Activated naive CD4-positive, alpha-beta T cell treated with anti-CD3 and anti-CD28 coated beads, Interleukin-2, amount 10 ng/mL, durations not matched to agents 7 days and 5 days (primary cell): ENCODE measurements around the gene PACRG.

Experiments
- CTCF ChIA-PET: fragments of 350-600 bp; sonication (Branson Sonifier 250); formaldehyde crosslinking; loops from one replicate; lab custom pipeline; 2021; ENCODE audit warnings: antibody characterized with exemption; lab: Charles Lee
- DNase-seq: peaks from one replicate; pipeline ENCODE4 v3.0.0-alpha.2; 2020
- H3K27ac Mint-ChIP-seq: one replicate; pipeline ENCODE4 v1.8.0; 2021; ENCODE audit warnings: mild to moderate bottlenecking, moderate library complexity, mixed read lengths
- H3K27me3 Mint-ChIP-seq: one replicate; pipeline ENCODE4 v1.8.0; 2021; ENCODE audit warnings: mild to moderate bottlenecking, mixed read lengths
- H3K36me3 Mint-ChIP-seq: one replicate; pipeline ENCODE4 v1.8.0; 2021; ENCODE audit warnings: mixed read lengths
- H3K4me1 Mint-ChIP-seq: one replicate; pipeline ENCODE4 v1.8.0; 2021; ENCODE audit warnings: mixed read lengths
- H3K4me3 Mint-ChIP-seq: one replicate; pipeline ENCODE4 v1.8.0; 2021; ENCODE audit warnings: mild to moderate bottlenecking, moderate library complexity, mixed read lengths
- H3K9me3 Mint-ChIP-seq: one replicate; pipeline ENCODE4 v1.8.0; 2021; ENCODE audit warnings: mixed read lengths

The PACRG gene

DNA sequence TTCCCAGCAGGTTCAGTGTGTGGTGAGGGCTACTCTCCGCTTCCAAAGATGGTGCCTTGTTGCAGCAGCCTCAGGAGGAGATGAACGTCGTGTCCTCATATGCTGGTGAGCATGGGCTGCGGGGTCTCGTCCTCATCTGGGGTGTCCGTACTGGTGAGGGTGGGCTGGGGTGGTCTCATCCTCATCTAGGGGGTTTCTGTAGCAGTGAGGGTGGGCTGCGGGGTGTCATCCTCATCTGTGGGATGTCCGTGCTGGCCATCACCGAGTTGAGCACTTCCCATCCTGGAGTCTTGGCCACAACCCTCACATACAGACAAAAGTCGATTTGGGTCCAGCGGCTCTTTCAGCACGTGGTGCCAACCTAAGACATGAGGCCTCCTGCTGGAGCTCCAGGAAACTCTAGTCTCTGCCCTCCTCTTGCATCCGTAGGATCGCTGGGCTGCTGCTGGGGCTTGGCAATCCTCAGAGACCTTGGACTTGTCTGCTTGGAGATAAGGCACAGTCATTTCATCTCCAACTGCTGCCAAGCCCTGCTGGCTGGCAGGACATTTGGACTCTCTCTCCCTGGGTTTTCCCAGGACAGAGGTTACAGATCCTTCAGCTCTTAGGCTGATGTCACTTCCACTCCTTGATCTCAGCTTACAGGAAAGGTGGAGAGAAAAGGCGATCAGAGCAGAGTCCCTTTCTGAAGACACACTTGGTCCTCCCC, 160.4 kb downstream of the PACRG start:
- CTCF ChIA-PET = no interaction called here
- no peak overlapping the region for H3K4me3 Mint-ChIP-seq
- H3K9me3 Mint-ChIP-seq = no peaks in the 10 kb centered on the region
- no peaks in the 10 kb centered on the region for H3K4me1 Mint-ChIP-seq
- H3K27ac Mint-ChIP-seq = no peak overlapping the region
- DNase-seq = no peak
- no peaks in the 10 kb centered on the region for H3K36me3 Mint-ChIP-seq
- H3K27me3 Mint-ChIP-seq = peaks cover 4% of the 10 kb centered on the region

DNA sequence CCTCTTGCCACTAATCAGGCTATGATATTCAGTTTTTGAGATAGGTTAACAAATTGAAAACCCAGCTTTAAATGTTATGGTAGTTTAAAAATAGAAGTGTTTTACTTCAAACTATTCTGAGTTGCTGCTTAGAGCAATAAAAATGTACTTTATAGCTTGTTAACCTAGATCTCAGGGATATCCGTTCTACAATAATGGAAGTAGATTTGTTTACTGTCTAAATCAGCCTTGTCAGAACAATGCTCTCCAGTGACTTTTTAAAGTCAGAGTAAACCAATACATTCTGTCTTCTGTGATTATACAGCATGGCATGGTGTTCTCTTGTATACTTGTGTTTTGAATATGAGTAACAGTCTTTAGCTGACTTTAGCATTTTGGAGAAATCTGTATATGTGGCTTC, 161.5 kb downstream of the PACRG start:
- peaks cover 4% of the 10 kb centered on the region for H3K27me3 Mint-ChIP-seq
- no peaks in the 10 kb centered on the region for H3K4me1 Mint-ChIP-seq
- CTCF ChIA-PET = interaction anchor here (0.8 kb wide), 1 partner anchor 33 kb away, joined by 3 read pairs; no protein-coding TSS in a partner anchor
- peaks cover 4% of the 10 kb centered on the region for H3K9me3 Mint-ChIP-seq
- no peak overlapping the region for H3K27ac Mint-ChIP-seq
- no peaks in the 10 kb centered on the region for H3K36me3 Mint-ChIP-seq
- no peak overlapping the region for H3K4me3 Mint-ChIP-seq
- no peak for DNase-seq

DNA sequence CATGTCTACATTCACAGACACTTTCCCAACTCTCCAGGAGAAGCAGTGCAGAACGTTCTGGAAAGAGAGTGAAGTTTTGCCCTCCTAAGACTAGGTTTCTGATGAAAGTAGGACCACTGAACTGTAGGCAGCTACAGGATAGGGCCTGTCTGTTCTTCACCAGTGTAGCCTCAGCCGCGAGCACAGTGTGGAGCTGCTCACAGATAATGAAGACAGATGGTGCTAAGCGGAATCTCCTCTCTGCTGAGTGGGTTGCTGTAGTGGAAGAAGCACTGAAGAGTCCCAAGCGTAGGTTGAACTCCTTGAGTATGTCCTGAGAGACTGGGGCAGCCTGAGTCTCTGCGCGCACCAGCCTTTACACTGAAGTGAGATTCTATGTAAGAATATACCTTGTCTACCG, 170.2 kb downstream of the PACRG start:
- peaks cover 4% of the 10 kb centered on the region for H3K9me3 Mint-ChIP-seq
- no peak overlapping the region for H3K4me3 Mint-ChIP-seq
- CTCF ChIA-PET = no interaction called here
- no peak for DNase-seq
- no peaks in the 10 kb centered on the region for H3K36me3 Mint-ChIP-seq
- no peak overlapping the region for H3K27ac Mint-ChIP-seq
- no peaks in the 10 kb centered on the region for H3K4me1 Mint-ChIP-seq
- no peaks in the 10 kb centered on the region for H3K27me3 Mint-ChIP-seq

DNA sequence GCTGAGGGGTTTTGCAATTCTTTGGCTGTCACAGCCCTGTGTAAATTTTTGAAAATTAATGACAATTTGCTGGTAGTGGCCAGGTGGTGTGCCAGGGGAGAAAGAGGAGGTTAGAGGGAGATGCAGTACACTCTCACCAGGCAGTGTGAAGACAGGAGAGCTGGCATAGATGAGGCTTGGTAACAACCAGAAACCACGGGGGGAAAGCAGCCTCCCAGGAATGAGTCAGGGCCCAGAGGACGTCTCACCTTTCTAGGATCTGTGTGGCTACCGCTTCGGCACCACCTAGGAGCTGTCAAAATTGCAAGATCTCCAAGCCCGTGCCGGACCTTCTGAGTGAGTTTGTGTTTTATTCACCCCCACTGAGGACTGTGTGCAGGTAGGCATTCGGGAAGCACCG, 171.4 kb downstream of the PACRG start:
- no peak overlapping the region for H3K27ac Mint-ChIP-seq
- no peaks in the 10 kb centered on the region for H3K4me1 Mint-ChIP-seq
- no peak overlapping the region for H3K4me3 Mint-ChIP-seq
- no peak for DNase-seq
- no peaks in the 10 kb centered on the region for H3K36me3 Mint-ChIP-seq
- H3K9me3 Mint-ChIP-seq = no peaks in the 10 kb centered on the region
- CTCF ChIA-PET = no interaction called here
- H3K27me3 Mint-ChIP-seq = no peaks in the 10 kb centered on the region

- Mint-ChIP-seq H3K27ac (no peak overlapping the region), H3K27me3 (no peaks in the 10 kb centered on the region), H3K9me3 (no peaks in the 10 kb centered on the region), H3K4me3 (no peak overlapping the region), H3K36me3 (no peaks in the 10 kb centered on the region), H3K4me1 (no peaks in the 10 kb centered on the region)
- DNase-seq = no peak
- CTCF ChIA-PET = no interaction called here
Measured at GRCh38 chr6:162900503-162900902, 172.7 kb downstream of the PACRG start.

GRCh38 chr6:162904069-162904663, 176.4 kb downstream of the PACRG start:
- Mint-ChIP-seq H3K27me3 (no peaks in the 10 kb centered on the region), H3K27ac (no peak overlapping the region), H3K4me3 (no peak overlapping the region), H3K36me3 (no peaks in the 10 kb centered on the region), H3K9me3 (no peaks in the 10 kb centered on the region), H3K4me1 (no peaks in the 10 kb centered on the region)
- DNase-seq = no peak
- CTCF ChIA-PET = no interaction called here

DNA sequence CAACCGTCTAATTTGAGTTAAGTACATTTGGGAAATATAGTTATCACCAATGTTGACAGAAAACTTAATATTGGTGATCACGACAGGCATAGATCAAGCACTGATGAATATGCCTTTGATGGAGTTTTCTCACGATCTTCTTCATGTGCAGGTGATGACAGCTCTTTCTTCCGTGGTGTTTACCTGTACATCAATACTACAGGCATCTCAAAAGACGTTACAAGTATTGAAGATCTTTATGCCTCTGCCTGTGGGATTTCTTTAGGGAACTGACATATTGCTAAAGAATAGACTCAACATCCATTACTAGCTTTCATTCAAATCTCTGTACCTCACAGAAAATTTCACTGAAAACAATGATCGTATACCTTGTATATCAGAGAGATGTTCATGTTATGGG, 178.7 kb downstream of the PACRG start:
- no peak overlapping the region for H3K4me3 Mint-ChIP-seq
- no peak for DNase-seq
- H3K9me3 Mint-ChIP-seq = no peaks in the 10 kb centered on the region
- CTCF ChIA-PET = no interaction called here
- no peaks in the 10 kb centered on the region for H3K27me3 Mint-ChIP-seq
- H3K4me1 Mint-ChIP-seq = no peaks in the 10 kb centered on the region
- H3K36me3 Mint-ChIP-seq = no peaks in the 10 kb centered on the region
- no peak overlapping the region for H3K27ac Mint-ChIP-seq

DNA sequence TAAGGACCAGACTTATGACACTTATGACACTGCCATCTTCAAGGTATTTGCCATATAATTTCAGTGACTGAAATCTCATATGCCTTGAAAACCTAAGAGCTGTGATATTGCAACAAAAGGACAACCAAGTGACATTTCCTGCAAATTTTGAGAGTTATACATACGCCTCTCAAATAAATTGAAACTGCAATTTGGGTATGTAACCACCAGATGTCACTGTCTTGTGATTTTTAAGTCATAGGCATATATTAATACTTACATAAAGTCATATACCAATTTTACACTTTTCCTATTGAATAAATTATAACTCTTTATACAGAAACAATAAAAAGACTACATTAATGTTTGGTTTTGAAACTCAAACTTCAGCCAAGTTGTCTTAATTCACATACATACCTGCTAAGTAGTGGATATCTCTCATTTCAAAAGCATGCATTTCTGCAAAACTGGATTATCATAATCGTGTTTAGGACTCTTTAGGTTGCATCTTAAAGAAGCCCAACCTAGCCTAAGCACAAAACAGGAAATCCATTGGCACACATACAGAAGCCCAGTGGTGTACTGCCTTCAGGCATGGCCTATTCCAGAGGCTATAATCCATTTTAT, 180.2 kb downstream of the PACRG start:
- no peak for DNase-seq
- Mint-ChIP-seq H3K36me3 (no peaks in the 10 kb centered on the region), H3K4me3 (no peak overlapping the region), H3K27ac (no peak overlapping the region), H3K9me3 (no peaks in the 10 kb centered on the region), H3K27me3 (no peaks in the 10 kb centered on the region), H3K4me1 (no peaks in the 10 kb centered on the region)
- CTCF ChIA-PET = no interaction called here

- no peak overlapping the region for H3K4me3 Mint-ChIP-seq
- no peak for DNase-seq
- CTCF ChIA-PET = no interaction called here
- H3K27ac Mint-ChIP-seq = no peak overlapping the region
- H3K27me3 Mint-ChIP-seq = no peaks in the 10 kb centered on the region
- H3K4me1 Mint-ChIP-seq = no peaks in the 10 kb centered on the region
- H3K9me3 Mint-ChIP-seq = no peaks in the 10 kb centered on the region
- no peaks in the 10 kb centered on the region for H3K36me3 Mint-ChIP-seq
Measured at GRCh38 chr6:162913206-162913605, 185.4 kb downstream of the PACRG start.

DNA sequence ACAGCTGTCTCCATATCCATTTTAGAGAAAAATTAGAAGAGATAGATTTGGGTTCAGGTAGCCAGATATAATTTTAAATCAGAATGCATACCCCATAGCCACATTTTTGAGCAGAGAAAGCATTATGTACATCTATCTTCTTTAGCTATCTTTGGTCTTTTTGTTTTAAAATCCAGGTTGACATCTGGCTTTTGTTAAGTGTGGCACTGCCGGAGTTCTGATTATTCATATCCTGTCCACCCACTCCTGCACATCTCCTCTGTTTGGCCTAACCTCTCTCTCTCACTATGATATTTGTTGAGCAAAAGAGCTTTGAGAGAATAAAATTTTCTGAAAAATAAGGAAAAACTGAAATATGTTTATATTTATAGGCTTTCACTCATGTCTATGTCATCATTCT, 189.7 kb downstream of the PACRG start:
- Mint-ChIP-seq H3K4me1 (no peaks in the 10 kb centered on the region), H3K27me3 (no peaks in the 10 kb centered on the region), H3K36me3 (no peaks in the 10 kb centered on the region), H3K27ac (no peak overlapping the region), H3K4me3 (no peak overlapping the region), H3K9me3 (no peaks in the 10 kb centered on the region)
- CTCF ChIA-PET = no interaction called here
- DNase-seq = no peak

DNA sequence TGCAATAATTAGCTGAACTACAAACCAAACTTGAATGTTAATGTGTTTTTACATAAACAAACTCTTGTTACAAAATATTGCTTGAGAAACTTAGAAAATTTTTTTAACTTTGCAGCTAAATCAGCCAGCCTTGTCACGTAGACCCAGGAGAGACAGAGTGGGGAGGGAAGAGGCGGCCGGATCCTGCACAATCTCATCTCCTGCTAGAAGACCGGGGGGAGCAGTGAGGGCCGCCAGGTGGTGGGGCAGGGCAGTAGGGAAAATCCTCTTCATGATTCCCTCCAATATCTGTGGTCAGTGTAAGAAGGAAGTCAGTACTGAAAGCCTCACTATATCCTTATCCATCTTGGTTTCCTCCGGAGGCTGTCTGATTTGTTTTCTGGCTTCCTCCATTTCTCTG, 193.3 kb downstream of the PACRG start:
- no peak for DNase-seq
- no peak overlapping the region for H3K4me3 Mint-ChIP-seq
- H3K9me3 Mint-ChIP-seq = peaks cover 8% of the 10 kb centered on the region
- H3K4me1 Mint-ChIP-seq = no peaks in the 10 kb centered on the region
- H3K36me3 Mint-ChIP-seq = no peaks in the 10 kb centered on the region
- H3K27ac Mint-ChIP-seq = no peak overlapping the region
- CTCF ChIA-PET = no interaction called here
- no peaks in the 10 kb centered on the region for H3K27me3 Mint-ChIP-seq

DNA sequence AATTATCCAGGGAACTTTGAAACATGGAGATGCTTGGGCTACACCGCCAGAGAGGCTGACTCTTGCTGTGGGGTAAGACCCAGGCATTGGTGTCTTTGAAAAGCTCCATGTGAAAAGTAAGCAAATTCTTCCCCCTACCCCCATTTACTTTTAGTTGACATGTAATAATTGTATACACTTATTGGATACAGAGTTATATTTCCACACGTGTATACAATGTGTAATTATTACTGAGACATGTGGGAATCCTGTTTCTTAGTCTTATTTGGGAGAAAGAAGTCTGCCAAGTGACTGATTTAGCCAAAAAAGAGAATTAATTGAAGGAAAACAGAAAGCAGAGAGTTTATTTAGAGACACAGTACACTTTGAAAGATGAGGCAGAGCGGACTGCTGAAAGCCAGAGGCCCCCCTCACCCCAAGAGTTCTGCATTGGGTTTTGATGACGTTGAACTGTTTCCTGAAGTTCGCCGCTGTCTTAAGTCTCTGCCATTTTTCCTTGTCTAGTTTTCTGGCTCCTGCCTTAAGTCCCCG, 193.8 kb downstream of the PACRG start:
- peaks cover 8% of the 10 kb centered on the region for H3K9me3 Mint-ChIP-seq
- H3K4me1 Mint-ChIP-seq = no peaks in the 10 kb centered on the region
- CTCF ChIA-PET = interaction anchor here (1.1 kb wide), 1 partner anchor 32 kb away, joined by 3 read pairs; no protein-coding TSS in a partner anchor
- DNase-seq = no peak
- no peak overlapping the region for H3K27ac Mint-ChIP-seq
- H3K4me3 Mint-ChIP-seq = no peak overlapping the region
- no peaks in the 10 kb centered on the region for H3K36me3 Mint-ChIP-seq
- H3K27me3 Mint-ChIP-seq = no peaks in the 10 kb centered on the region

DNA sequence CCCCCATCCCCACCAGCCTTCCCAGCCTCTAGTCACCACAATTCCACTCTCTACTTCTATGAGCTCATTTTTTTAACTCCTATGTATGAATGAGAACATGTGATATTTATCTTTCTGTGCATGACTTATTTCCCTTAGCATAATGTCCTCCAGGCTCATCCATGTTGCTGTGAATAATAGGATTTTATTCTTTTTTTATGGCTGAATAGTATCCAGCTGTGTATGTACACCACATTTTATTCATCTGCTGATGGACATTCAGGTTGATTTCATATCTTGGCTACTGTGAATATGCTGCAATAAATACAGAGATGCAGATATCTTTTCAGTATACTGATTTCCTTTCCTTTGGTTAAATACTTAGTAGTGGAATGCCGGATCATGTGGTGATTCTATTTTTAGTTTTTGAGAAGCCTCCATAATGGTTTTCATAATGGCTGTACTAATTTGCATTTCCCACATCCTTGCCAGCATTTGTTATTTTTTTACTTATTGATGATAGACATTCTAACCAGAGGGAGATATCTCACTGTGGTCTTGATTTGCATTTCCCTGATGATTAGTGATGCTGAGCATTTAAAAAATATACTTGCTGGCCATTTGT, 194.9 kb downstream of the PACRG start:
- H3K27me3 Mint-ChIP-seq = no peaks in the 10 kb centered on the region
- DNase-seq = no peak
- H3K4me3 Mint-ChIP-seq = no peak overlapping the region
- no peaks in the 10 kb centered on the region for H3K4me1 Mint-ChIP-seq
- CTCF ChIA-PET = interaction anchor here (1.1 kb wide), 1 partner anchor 33 kb away, joined by 3 read pairs; no protein-coding TSS in a partner anchor
- H3K27ac Mint-ChIP-seq = no peak overlapping the region
- peaks cover 10% of the 10 kb centered on the region for H3K9me3 Mint-ChIP-seq
- no peaks in the 10 kb centered on the region for H3K36me3 Mint-ChIP-seq

DNA sequence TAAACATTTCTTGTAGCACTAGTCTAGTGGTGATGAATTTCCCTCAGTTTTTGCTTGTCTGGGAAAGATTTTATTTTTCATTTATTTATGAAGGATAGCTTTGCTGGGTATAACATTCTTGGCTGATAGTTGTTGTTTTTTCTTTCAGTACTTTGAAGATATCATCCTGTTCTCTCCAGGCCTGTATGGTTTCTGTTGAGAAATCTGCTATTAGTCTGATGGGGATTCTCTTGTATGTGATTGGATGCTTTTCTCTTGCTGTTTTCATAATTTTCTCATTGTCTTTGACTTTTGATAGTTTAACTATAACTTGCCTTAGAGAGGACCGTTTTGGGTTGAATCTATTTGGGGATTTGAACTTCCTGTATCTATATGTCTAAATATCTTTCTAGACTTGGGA, 207.1 kb downstream of the PACRG start:
- H3K27ac Mint-ChIP-seq = no peak overlapping the region
- H3K27me3 Mint-ChIP-seq = no peaks in the 10 kb centered on the region
- no peaks in the 10 kb centered on the region for H3K4me1 Mint-ChIP-seq
- peaks cover 17% of the 10 kb centered on the region for H3K9me3 Mint-ChIP-seq
- DNase-seq = no peak
- H3K36me3 Mint-ChIP-seq = no peaks in the 10 kb centered on the region
- H3K4me3 Mint-ChIP-seq = no peak overlapping the region
- CTCF ChIA-PET = no interaction called here
